Liver (tissue), 3 donors: ENCODE data around the gene DDX1.

ENCODE experiments used
- CTCF ChIP-seq: fragments of 150-350 bp; IDR thresholded peaks from 2 replicates; pipeline ENCODE4 v1.5.1; 2017; ENCODE audit warnings: improper control_type of control experiment, low read depth, low read length; ENCODE audit not compliant: missing input control
- SP1 ChIP-seq: IDR thresholded peaks from 2 replicates; pipeline ENCODE4 v1.6.1; 2018; ENCODE audit warnings: antibody characterized with exemption, mild to moderate bottlenecking
- ZBTB33 ChIP-seq: IDR thresholded peaks from 2 replicates; pipeline ENCODE4 v1.6.1; 2016; ENCODE audit warnings: antibody characterized with exemption
- TF ChIP-seq, protein P1 (sequence below): IDR thresholded peaks from 2 replicates; pipeline ENCODE4 v1.6.1; 2016; ENCODE audit warnings: antibody characterized with exemption, mild to moderate bottlenecking
- donor health status: healthy.
- donor health status: healthy.

GRCh38 chr2:15626967-15627366 is 35.3 kb downstream of the DDX1 start:
- no peak for TF ChIP-seq CTCF
- no peak for TF ChIP-seq SP1
- TF ChIP-seq ZBTB33, result no peak
- TF ChIP-seq, protein P1, sequence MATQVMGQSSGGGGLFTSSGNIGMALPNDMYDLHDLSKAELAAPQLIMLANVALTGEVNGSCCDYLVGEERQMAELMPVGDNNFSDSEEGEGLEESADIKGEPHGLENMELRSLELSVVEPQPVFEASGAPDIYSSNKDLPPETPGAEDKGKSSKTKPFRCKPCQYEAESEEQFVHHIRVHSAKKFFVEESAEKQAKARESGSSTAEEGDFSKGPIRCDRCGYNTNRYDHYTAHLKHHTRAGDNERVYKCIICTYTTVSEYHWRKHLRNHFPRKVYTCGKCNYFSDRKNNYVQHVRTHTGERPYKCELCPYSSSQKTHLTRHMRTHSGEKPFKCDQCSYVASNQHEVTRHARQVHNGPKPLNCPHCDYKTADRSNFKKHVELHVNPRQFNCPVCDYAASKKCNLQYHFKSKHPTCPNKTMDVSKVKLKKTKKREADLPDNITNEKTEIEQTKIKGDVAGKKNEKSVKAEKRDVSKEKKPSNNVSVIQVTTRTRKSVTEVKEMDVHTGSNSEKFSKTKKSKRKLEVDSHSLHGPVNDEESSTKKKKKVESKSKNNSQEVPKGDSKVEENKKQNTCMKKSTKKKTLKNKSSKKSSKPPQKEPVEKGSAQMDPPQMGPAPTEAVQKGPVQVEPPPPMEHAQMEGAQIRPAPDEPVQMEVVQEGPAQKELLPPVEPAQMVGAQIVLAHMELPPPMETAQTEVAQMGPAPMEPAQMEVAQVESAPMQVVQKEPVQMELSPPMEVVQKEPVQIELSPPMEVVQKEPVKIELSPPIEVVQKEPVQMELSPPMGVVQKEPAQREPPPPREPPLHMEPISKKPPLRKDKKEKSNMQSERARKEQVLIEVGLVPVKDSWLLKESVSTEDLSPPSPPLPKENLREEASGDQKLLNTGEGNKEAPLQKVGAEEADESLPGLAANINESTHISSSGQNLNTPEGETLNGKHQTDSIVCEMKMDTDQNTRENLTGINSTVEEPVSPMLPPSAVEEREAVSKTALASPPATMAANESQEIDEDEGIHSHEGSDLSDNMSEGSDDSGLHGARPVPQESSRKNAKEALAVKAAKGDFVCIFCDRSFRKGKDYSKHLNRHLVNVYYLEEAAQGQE, result no peak
